Caco-2 (cell line): ENCODE data around the gene RPA1. TPM values are rescaled to one million over a fixed set of nuclear protein-coding genes. Genes with fewer than 3 reads are reported as not detected.

ENCODE experiments used
- BruUV-seq: library from RNA; stranded (reverse); fragments of 400-500 nt; replicated peaks from 2 replicates; lab custom pipeline; 2021; lab: Mats Ljungman, UMichigan
- CTCF ChIA-PET: fragments of 300-600 bp; sonication (Branson Sonifier 250); formaldehyde crosslinking; loops from one replicate; lab custom pipeline; 2022; ENCODE audit warnings: antibody characterized with exemption; lab: Charles Lee
- POLR2A ChIA-PET: fragments of 300-600 bp; sonication (Branson Sonifier 250); formaldehyde crosslinking; loops from one replicate; lab custom pipeline; 2022; ENCODE audit warnings: antibody characterized with exemption; lab: Charles Lee
- DNase-seq, 2 experiments: peaks; one replicate each; pipeline versions ENCODE4 v3.0.0 to v3.0.0-alpha.2; 2020 to 2022
- H3K27me3 ChIP-seq: replicated peaks from 2 replicates; pipeline ENCODE4 v1.6.0; 2011; ENCODE audit warnings: low read length; ENCODE audit not compliant: control insufficient read depth, insufficient read depth
- H3K36me3 ChIP-seq: 2 replicates; pipeline ENCODE4 v1.5.1; 2011; ENCODE audit warnings: low read length; ENCODE audit not compliant: control insufficient read depth, insufficient read depth
- H3K4me1 ChIP-seq: fragments of 250-450 bp; sonication (Bioruptor Pico); 2 replicates; pipeline ENCODE4 v1.5.1; 2020; ENCODE audit warnings: mild to moderate bottlenecking
- H3K4me3 ChIP-seq: 2 replicates; pipeline ENCODE4 v1.5.1; 2011; ENCODE audit warnings: low read depth, mild to moderate bottlenecking, control low read depth, low read length
- H3K9me3 ChIP-seq: fragments of 250-450 bp; sonication (Bioruptor Pico); 2 replicates; pipeline ENCODE4 v1.5.1; 2020; ENCODE audit warnings: mild to moderate bottlenecking, moderate library complexity
- H3K27ac Mint-ChIP-seq: one replicate; pipeline ENCODE4 v1.8.0; 2022; ENCODE audit warnings: mixed read lengths; ENCODE audit not compliant: unreplicated experiment
- H3K27me3 Mint-ChIP-seq: one replicate; pipeline ENCODE4 v1.8.0; 2022; ENCODE audit warnings: mixed read lengths; ENCODE audit not compliant: insufficient read depth, unreplicated experiment
- H3K36me3 Mint-ChIP-seq: one replicate; pipeline ENCODE4 v1.8.0; 2022; ENCODE audit warnings: mild to moderate bottlenecking, mixed read lengths; ENCODE audit not compliant: insufficient read depth, unreplicated experiment
- H3K4me1 Mint-ChIP-seq: one replicate; pipeline ENCODE4 v1.8.0; 2022; ENCODE audit warnings: low read depth, mixed read lengths; ENCODE audit not compliant: unreplicated experiment
- H3K4me3 Mint-ChIP-seq: one replicate; pipeline ENCODE4 v1.8.0; 2022; ENCODE audit warnings: mild to moderate bottlenecking, moderate library complexity, mixed read lengths; ENCODE audit not compliant: unreplicated experiment
- H3K9me3 Mint-ChIP-seq: one replicate; pipeline ENCODE4 v1.8.0; 2022; ENCODE audit warnings: mixed read lengths; ENCODE audit not compliant: unreplicated experiment
- intact Hi-C: fragments of 100-400 bp; cut with micrococcal nuclease; formaldehyde crosslinking; loops from one replicate; pipeline ENCODE4 v1.10.0; 2022; ENCODE audit not compliant: unreplicated experiment
- total RNA-seq: library from RNA; stranded (reverse); gene quantifications from 2 replicates; pipeline ENCODE4 v1.2.3, GENCODE V29; 2022
- TF ChIP-seq, protein P1 (sequence below), 2 experiments: fragments of 200-600 bp in 1 of 2; IDR thresholded peaks; 1 replicate in 1 of 2; 2 replicates in 1 of 2; pipeline versions ENCODE4 v1.5.1 to v1.8.0; 2011 to 2022; ENCODE audit warnings: antibody characterized with exemption in 1 of 2, control low read depth in 1 of 2, inconsistent platforms in 1 of 2, low read depth in 1 of 2, low read length in 1 of 2, mild to moderate bottlenecking in 1 of 2, moderate library complexity in 1 of 2; ENCODE audit not compliant: insufficient read depth in 1 of 2, severe bottlenecking in 1 of 2, unreplicated experiment in 1 of 2

The RPA1 gene
- total RNA-seq, 1 experiment from 2014 or later, result 167 TPM

DNA sequence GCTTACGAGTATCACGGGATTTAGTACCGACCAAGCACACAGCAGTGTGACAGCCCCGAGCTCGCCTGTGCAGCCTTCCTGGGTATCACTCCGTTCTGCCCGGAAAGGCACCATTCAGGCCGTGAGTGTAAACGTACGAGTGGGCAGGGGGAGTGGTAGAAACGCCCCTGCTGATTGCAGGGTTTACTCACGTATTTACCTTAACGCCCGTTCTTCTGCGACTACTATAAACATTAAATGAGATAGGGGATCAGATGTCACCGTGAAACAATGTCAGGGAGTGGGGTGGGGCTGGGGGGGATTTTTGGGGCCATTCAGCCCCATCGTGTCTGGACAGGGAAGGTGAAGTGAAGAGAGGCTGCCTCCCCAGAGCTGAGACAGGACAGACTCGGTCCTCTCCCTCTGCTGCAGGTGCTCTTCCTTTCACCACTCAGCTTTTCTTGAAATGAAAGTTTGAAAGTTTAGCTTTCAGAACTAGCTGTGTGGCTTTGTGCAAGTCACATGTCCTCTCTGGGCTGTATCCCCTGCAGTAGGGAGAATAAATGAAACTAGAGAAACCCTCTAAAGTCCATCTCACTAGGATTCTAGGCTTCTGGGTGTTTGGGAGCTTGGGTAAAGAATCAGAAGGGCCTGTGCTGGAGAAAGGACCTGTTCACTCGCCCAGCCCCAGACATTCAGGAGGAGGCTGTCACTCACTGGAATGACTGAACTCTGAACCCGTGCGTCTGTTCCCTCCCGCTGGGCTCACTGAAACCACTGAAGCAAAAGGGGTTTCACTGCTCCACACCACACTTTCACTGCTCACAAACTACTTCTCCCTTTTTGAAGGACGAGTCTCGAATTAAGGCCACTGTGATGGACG is 66.7 kb downstream of the RPA1 start:
- Histone ChIP-seq H3K4me3 (no peak overlapping the region), H3K27me3 (no peaks in the 10 kb centered on the region), H3K36me3 (peaks cover 3% of the 10 kb centered on the region), H3K9me3 (no peaks in the 10 kb centered on the region), H3K4me1 (peaks cover 7% of the 10 kb centered on the region; the same call in 1 of the 2 replicates)
- Mint-ChIP-seq H3K9me3 (no peaks in the 10 kb centered on the region), H3K36me3 (peaks cover 62% of the 10 kb centered on the region), H3K27me3 (no peaks in the 10 kb centered on the region), H3K27ac (no peak overlapping the region), H3K4me3 (no peak overlapping the region), H3K4me1 (peaks cover 7% of the 10 kb centered on the region)
- BruUV-seq, result no TSS peak
- intact Hi-C loops, result no loop called here
- POLR2A ChIA-PET, result no interaction called here
- TF ChIP-seq, protein P1, sequence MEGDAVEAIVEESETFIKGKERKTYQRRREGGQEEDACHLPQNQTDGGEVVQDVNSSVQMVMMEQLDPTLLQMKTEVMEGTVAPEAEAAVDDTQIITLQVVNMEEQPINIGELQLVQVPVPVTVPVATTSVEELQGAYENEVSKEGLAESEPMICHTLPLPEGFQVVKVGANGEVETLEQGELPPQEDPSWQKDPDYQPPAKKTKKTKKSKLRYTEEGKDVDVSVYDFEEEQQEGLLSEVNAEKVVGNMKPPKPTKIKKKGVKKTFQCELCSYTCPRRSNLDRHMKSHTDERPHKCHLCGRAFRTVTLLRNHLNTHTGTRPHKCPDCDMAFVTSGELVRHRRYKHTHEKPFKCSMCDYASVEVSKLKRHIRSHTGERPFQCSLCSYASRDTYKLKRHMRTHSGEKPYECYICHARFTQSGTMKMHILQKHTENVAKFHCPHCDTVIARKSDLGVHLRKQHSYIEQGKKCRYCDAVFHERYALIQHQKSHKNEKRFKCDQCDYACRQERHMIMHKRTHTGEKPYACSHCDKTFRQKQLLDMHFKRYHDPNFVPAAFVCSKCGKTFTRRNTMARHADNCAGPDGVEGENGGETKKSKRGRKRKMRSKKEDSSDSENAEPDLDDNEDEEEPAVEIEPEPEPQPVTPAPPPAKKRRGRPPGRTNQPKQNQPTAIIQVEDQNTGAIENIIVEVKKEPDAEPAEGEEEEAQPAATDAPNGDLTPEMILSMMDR (IDR thresholded peaks at IDR 0.05; ENCODE audit: insufficient read depth in 1 of 2, low read depth in 1 of 2, low read length in 1 of 2, severe bottlenecking in 1 of 2, unreplicated experiment in 1 of 2), result no peak
- CTCF ChIA-PET, result interaction anchor here (0.5 to 1.4 kb wide), 3 partner anchors 13 to 129 kb away, joined by 3 read pairs; no protein-coding TSS in a partner anchor
- DNase-seq, result no peak

DNA sequence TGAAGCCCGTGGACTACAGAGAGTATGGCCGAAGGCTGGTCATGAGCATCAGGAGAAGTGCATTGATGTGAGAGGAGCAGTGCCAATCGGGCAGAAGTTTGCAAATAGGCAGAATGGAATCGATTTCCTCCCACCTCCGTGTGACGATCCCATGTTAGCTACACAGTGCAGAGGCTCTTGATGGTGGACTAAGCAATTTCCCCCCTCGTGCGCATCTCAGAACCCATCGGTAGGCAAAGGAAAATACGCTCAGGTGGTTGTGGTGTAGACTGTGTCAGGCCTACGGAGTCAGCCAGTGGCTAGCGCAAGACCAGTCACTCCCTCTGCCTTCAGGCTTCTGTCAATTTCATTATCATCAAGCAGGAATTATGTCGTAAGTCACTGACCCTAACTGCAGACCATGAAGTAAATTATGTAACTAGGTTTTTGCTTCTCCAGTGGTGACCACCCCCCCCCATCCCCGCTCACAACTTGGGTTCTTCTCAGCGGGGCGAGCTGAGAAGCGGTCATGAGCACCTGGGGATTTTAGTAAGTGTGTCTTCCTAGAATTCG is 67.4 kb downstream of the RPA1 start:
- Mint-ChIP-seq H3K4me1 (peaks cover 7% of the 10 kb centered on the region), H3K27me3 (no peaks in the 10 kb centered on the region), H3K36me3 (peaks cover 55% of the 10 kb centered on the region), H3K4me3 (no peak overlapping the region), H3K27ac (no peak overlapping the region), H3K9me3 (no peaks in the 10 kb centered on the region)
- Histone ChIP-seq H3K36me3 (peaks cover 3% of the 10 kb centered on the region), H3K4me1 (peaks cover 7% of the 10 kb centered on the region; the same call in 1 of the 2 replicates), H3K4me3 (no peak overlapping the region), H3K27me3 (no peaks in the 10 kb centered on the region), H3K9me3 (no peaks in the 10 kb centered on the region)
- no peak for DNase-seq
- intact Hi-C loops, result no loop called here
- no TSS peak for BruUV-seq
- ChIA-PET CTCF (no interaction called here), POLR2A (no interaction called here)
- TF ChIP-seq, protein P1 (IDR thresholded peaks at IDR 0.05; ENCODE audit: insufficient read depth in 1 of 2, low read depth in 1 of 2, low read length in 1 of 2, severe bottlenecking in 1 of 2, unreplicated experiment in 1 of 2), result no peak

DNA sequence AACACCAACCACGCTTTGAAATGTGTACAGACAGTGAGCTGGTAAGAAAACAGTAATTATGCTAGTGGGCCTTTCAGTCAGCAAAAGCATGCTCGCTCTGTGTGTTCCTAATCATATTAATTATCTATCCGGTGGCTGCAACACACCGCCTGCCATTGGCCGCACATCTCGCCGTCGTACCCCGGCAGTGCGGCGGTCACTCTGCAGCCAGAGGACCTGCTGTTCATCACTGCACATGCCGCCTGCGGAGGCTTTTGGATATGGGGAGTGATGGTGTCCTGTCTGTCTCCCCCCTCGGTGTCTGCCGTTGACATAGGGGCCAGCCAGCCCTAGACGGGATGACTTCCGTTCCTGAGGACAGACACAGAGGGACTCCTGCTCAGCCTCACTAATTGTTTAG is 68.5 kb downstream of the RPA1 start:
- H3K27me3 Mint-ChIP-seq, result no peaks in the 10 kb centered on the region
- no peaks in the 10 kb centered on the region for H3K9me3 Mint-ChIP-seq
- no TSS peak for BruUV-seq
- peaks cover 7% of the 10 kb centered on the region for H3K4me1 Mint-ChIP-seq
- no peaks in the 10 kb centered on the region for H3K27me3 ChIP-seq
- peaks cover 3% of the 10 kb centered on the region for H3K36me3 ChIP-seq
- H3K4me3 Mint-ChIP-seq, result no peak overlapping the region
- peaks cover 44% of the 10 kb centered on the region for H3K36me3 Mint-ChIP-seq
- TF ChIP-seq, protein P1 (IDR thresholded peaks at IDR 0.05; ENCODE audit: insufficient read depth in 1 of 2, low read depth in 1 of 2, low read length in 1 of 2, severe bottlenecking in 1 of 2, unreplicated experiment in 1 of 2), result no peak
- DNase-seq, result no peak
- H3K9me3 ChIP-seq, result no peaks in the 10 kb centered on the region
- intact Hi-C loops, result no loop called here
- ChIA-PET CTCF (no interaction called here), POLR2A (no interaction called here)
- no peak overlapping the region for H3K27ac Mint-ChIP-seq
- no peak overlapping the region for H3K4me3 ChIP-seq
- H3K4me1 ChIP-seq, result peaks cover 7% of the 10 kb centered on the region; the same call in 1 of the 2 replicates
